PC-9 (cell line): Measurements from ENCODE around the gene PPCDC. TPM values are rescaled to one million over a fixed set of nuclear protein-coding genes. Genes with fewer than 3 reads are reported as not detected.

Experiments used
- BruUV-seq: library from RNA; stranded (reverse); fragments of 400-500 nt; replicated peaks from 2 replicates; lab custom pipeline; 2021; lab: Mats Ljungman, UMichigan
- CTCF ChIA-PET: fragments of 300-600 bp; sonication (Branson Sonifier 250); formaldehyde crosslinking; loops from one replicate; lab custom pipeline; 2022; ENCODE audit warnings: antibody characterized with exemption; lab: Charles Lee
- POLR2A ChIA-PET: fragments of 300-600 bp; sonication (Branson Sonifier 250); formaldehyde crosslinking; loops from one replicate; lab custom pipeline; 2022; ENCODE audit warnings: antibody characterized with exemption; ENCODE audit not compliant: unreplicated experiment; lab: Charles Lee
- DNase-seq, 2 experiments: peaks; one replicate each; pipeline versions ENCODE4 v3.0.0 to v3.0.0-alpha.2; 2015 to 2022; ENCODE audit warnings: mixed read lengths in 1 of 2
- H2AFZ ChIP-seq: fragments of 200-600 bp; sonication (generic); 2 replicates; pipeline ENCODE4 v1.8.1; 2017; ENCODE audit warnings: antibody characterized with exemption
- H3F3A ChIP-seq: fragments of 200-600 bp; sonication (generic); 2 replicates; pipeline ENCODE4 v1.8.1; 2017; ENCODE audit warnings: antibody characterized with exemption, mild to moderate bottlenecking, low read depth; ENCODE audit not compliant: insufficient read depth
- H3K27ac ChIP-seq: fragments of 200-600 bp; sonication (generic); 2 replicates; pipeline ENCODE4 v1.6.1; 2016; ENCODE audit warnings: mixed run types
- H3K27me3 ChIP-seq: fragments of 200-600 bp; sonication (generic); 2 replicates; pipeline ENCODE4 v1.6.1; 2016; ENCODE audit warnings: low read depth, mixed run types; ENCODE audit not compliant: insufficient read depth
- H3K36me3 ChIP-seq: fragments of 200-600 bp; sonication (generic); 2 replicates; pipeline ENCODE4 v1.6.1; 2016; ENCODE audit warnings: low read depth, mixed run types
- H3K4me1 ChIP-seq: fragments of 200-600 bp; sonication (generic); replicated peaks from 2 replicates; pipeline ENCODE4 v1.6.1; 2016; ENCODE audit warnings: mixed run types; ENCODE audit not compliant: insufficient read depth
- H3K4me2 ChIP-seq: fragments of 200-600 bp; sonication (generic); 2 replicates; pipeline ENCODE4 v1.6.1; 2017; ENCODE audit warnings: mixed run types
- H3K4me3 ChIP-seq: fragments of 200-600 bp; sonication (generic); 2 replicates; pipeline ENCODE4 v1.6.1; 2016; ENCODE audit warnings: mixed run types
- H3K79me2 ChIP-seq: fragments of 200-600 bp; sonication (generic); 2 replicates; pipeline ENCODE4 v1.6.1; 2017; ENCODE audit warnings: low read depth, mixed run types
- H3K9me2 ChIP-seq: fragments of 200-600 bp; sonication (generic); 2 replicates; pipeline ENCODE4 v1.8.1; 2017; ENCODE audit warnings: mild to moderate bottlenecking; ENCODE audit not compliant: insufficient read depth
- H3K9me3 ChIP-seq: fragments of 200-600 bp; sonication (generic); 2 replicates; pipeline ENCODE4 v1.8.1; 2016; ENCODE audit warnings: low read depth; ENCODE audit not compliant: insufficient read depth
- H4K20me1 ChIP-seq: fragments of 200-600 bp; sonication (generic); 2 replicates; pipeline ENCODE4 v1.8.1; 2017; ENCODE audit not compliant: insufficient read depth
- CTCF ChIP-seq: fragments of 200-600 bp; sonication (generic); conservative IDR thresholded peaks from 2 replicates; pipeline ENCODE4 v1.6.1; 2017; ENCODE audit warnings: mixed run types, antibody characterized with exemption, mild to moderate bottlenecking, moderate library complexity
- EZH2 ChIP-seq: fragments of 200-600 bp; sonication (generic); IDR thresholded peaks from 2 replicates; pipeline ENCODE4 v1.8.0; 2017; ENCODE audit warnings: antibody characterized with exemption, low read depth
- intact Hi-C: fragments of 100-400 bp; cut with micrococcal nuclease; formaldehyde crosslinking; loops from one replicate; pipeline ENCODE4 v1.10.0; 2022; ENCODE audit not compliant: unreplicated experiment
- total RNA-seq: library from RNA; stranded (reverse); gene quantifications from 2 replicates; pipeline ENCODE4 v1.2.3, GENCODE V29; 2021

The PPCDC gene
- total RNA-seq, 1 experiment from 2014 or later = 24.4 TPM

- Histone ChIP-seq H3F3A (no peaks in the 10 kb centered on the region), H3K4me1 (no peaks in the 10 kb centered on the region), H3K79me2 (no peaks in the 10 kb centered on the region), H3K27me3 (no peaks in the 10 kb centered on the region), H3K9me3 (no peaks in the 10 kb centered on the region), H4K20me1 (no peaks in the 10 kb centered on the region), H2AFZ (no peak overlapping the region), H3K27ac (no peak overlapping the region), H3K4me3 (no peak overlapping the region), H3K9me2 (no peaks in the 10 kb centered on the region), H3K36me3 (no peaks in the 10 kb centered on the region), H3K4me2 (no peak overlapping the region)
- DNase-seq = no peak
- ChIA-PET POLR2A (no interaction called here), CTCF (interaction anchor here (0.6 kb wide), 1 partner anchor 54 kb away, joined by 4 read pairs; no protein-coding TSS in a partner anchor)
- intact Hi-C loops = no loop called here
- no TSS peak for BruUV-seq
- no peak for TF ChIP-seq CTCF
- no peak for TF ChIP-seq EZH2
Observed at GRCh38 chr15:75007216-75007615, 16.2 kb upstream of the PPCDC start.

- Histone ChIP-seq H2AFZ (no peak overlapping the region), H3K4me1 (no peaks in the 10 kb centered on the region), H3K4me2 (no peak overlapping the region), H3K79me2 (no peaks in the 10 kb centered on the region), H3K9me3 (no peaks in the 10 kb centered on the region), H3K27ac (no peak overlapping the region), H3F3A (no peaks in the 10 kb centered on the region), H4K20me1 (no peaks in the 10 kb centered on the region), H3K9me2 (no peaks in the 10 kb centered on the region), H3K36me3 (no peaks in the 10 kb centered on the region), H3K27me3 (no peaks in the 10 kb centered on the region), H3K4me3 (no peak overlapping the region)
- TF ChIP-seq EZH2 (no peak), CTCF (no peak)
- no peak for DNase-seq
- POLR2A ChIA-PET = no interaction called here
- intact Hi-C loops = no loop called here
- no TSS peak for BruUV-seq
- CTCF ChIA-PET = no interaction called here
Observed at GRCh38 chr15:75008221-75008625, 15.2 kb upstream of the PPCDC start.

- H3K4me2 ChIP-seq = no peak overlapping the region
- no peaks in the 10 kb centered on the region for H3K9me2 ChIP-seq
- no peak overlapping the region for H2AFZ ChIP-seq
- no peaks in the 10 kb centered on the region for H3K4me1 ChIP-seq
- no peaks in the 10 kb centered on the region for H3K9me3 ChIP-seq
- H3K27ac ChIP-seq = no peak overlapping the region
- no peaks in the 10 kb centered on the region for H3K36me3 ChIP-seq
- no peaks in the 10 kb centered on the region for H3K27me3 ChIP-seq
- H3K4me3 ChIP-seq = no peak overlapping the region
- no peaks in the 10 kb centered on the region for H4K20me1 ChIP-seq
- TF ChIP-seq EZH2 (no peak), CTCF (no peak)
- ChIA-PET CTCF (no interaction called here), POLR2A (no interaction called here)
- H3F3A ChIP-seq = no peaks in the 10 kb centered on the region
- no peaks in the 10 kb centered on the region for H3K79me2 ChIP-seq
- no TSS peak for BruUV-seq
- intact Hi-C loops = no loop called here
- DNase-seq = no peak
Observed at GRCh38 chr15:75008629-75009326, 14.6 kb upstream of the PPCDC start.
